HepG2 (cell line): ENCODE results near the gene CLIC1. TPM values are rescaled to one million over a fixed set of nuclear protein-coding genes. Genes with fewer than 3 reads are reported as not detected.

Experiments
- KLF11 ChIP-seq: IDR thresholded peaks from 2 replicates; pipeline ENCODE4 v1.6.1; 2016; ENCODE audit warnings: missing compliant biosample characterization
- KLF9 ChIP-seq: IDR thresholded peaks from 2 replicates; pipeline ENCODE4 v1.6.1; 2016; ENCODE audit warnings: low read depth
- NR1H2 ChIP-seq: sonication (generic); formaldehyde crosslinking; IDR thresholded peaks from 2 replicates; pipeline ENCODE4 v1.8.1; 2022; ENCODE audit warnings: low read depth, missing genetic modification reagents, borderline replicate concordance
- SNRNP70 ChIP-seq: fragments of 200-400 bp; formaldehyde crosslinking; IDR thresholded peaks from 2 replicates; pipeline ENCODE4 v1.6.1; 2017; ENCODE audit warnings: mild to moderate bottlenecking, low read depth, low read length, moderate library complexity
- TBX2 ChIP-seq: sonication (generic); formaldehyde crosslinking; IDR thresholded peaks from 2 replicates; pipeline ENCODE4 v1.5.0; 2020; ENCODE audit warnings: missing genetic modification reagents, mild to moderate bottlenecking, borderline replicate concordance
- ZFAT ChIP-seq: sonication (generic); formaldehyde crosslinking; conservative IDR thresholded peaks from 2 replicates; pipeline ENCODE4 v1.8.1; 2023; ENCODE audit warnings: missing genetic modification reagents, inconsistent platforms
- ZFP36 ChIP-seq: fragments of 150-350 bp; IDR thresholded peaks from 2 replicates; pipeline ENCODE4 v1.6.1; 2018; ENCODE audit warnings: borderline replicate concordance, low read length, low read depth; ENCODE audit not compliant: partially characterized antibody
- ZIK1 ChIP-seq: sonication (generic); formaldehyde crosslinking; IDR thresholded peaks from 2 replicates; pipeline ENCODE4 v1.5.0; 2020; ENCODE audit warnings: mild to moderate bottlenecking, low read depth, missing genetic modification reagents, borderline replicate concordance
- ZNF333 ChIP-seq: sonication (generic); formaldehyde crosslinking; IDR thresholded peaks from 2 replicates; pipeline ENCODE4 v1.4.0; 2020; ENCODE audit warnings: mild to moderate bottlenecking, missing genetic modification reagents, borderline replicate concordance
- ZNF335 ChIP-seq: sonication (generic); formaldehyde crosslinking; IDR thresholded peaks from 2 replicates; pipeline ENCODE4 v1.4.0; 2020; ENCODE audit warnings: missing genetic modification reagents
- ZNF570 ChIP-seq: sonication (generic); formaldehyde crosslinking; IDR thresholded peaks from 2 replicates; pipeline ENCODE4 v1.4.0; 2020; ENCODE audit warnings: mild to moderate bottlenecking, missing genetic modification reagents, borderline replicate concordance
- ZNF737 ChIP-seq: sonication (generic); formaldehyde crosslinking; IDR thresholded peaks from 2 replicates; pipeline ENCODE4 v1.5.0; 2020; ENCODE audit warnings: missing genetic modification reagents, mild to moderate bottlenecking, borderline replicate concordance
- ZNF75D ChIP-seq: sonication (generic); formaldehyde crosslinking; IDR thresholded peaks from 2 replicates; pipeline ENCODE4 v1.8.1; 2023; ENCODE audit warnings: missing genetic modification reagents, mild to moderate bottlenecking, borderline replicate concordance
- ZNF788 ChIP-seq: sonication (generic); formaldehyde crosslinking; IDR thresholded peaks from 2 replicates; pipeline ENCODE4 v1.5.0; 2020; ENCODE audit warnings: mild to moderate bottlenecking, missing genetic modification reagents, borderline replicate concordance
- polyA plus RNA-seq, 8 experiments: library from polyadenylated mRNA; depleted of rRNA in 3 of 8; stranded (reverse) in 7 of 8; unstranded in 1 of 8; fragments of >200 nt; fragmentation: Illumina TruSeq in 4 of 8; extraction: Trizol in 4 of 8; gene quantifications; 2 replicates each; pipeline versions ENCODE4 v1.2.1 to v1.2.3, GENCODE V29; 2011 to 2016; ENCODE audit warnings: low read depth in 4 of 8, missing spikeins in 1 of 8, mixed read lengths in 1 of 8; ENCODE audit not compliant: insufficient read depth in 1 of 8
- total RNA-seq, 5 experiments: library from RNA; depleted of rRNA; stranded (reverse); fragments of >200 nt; fragmentation: Illumina TruSeq; extraction: Trizol; gene quantifications; 2 replicates each; pipeline ENCODE4 v1.2.3, GENCODE V29; 2016; ENCODE audit warnings: low read depth in 1 of 5
- TF ChIP-seq, protein P1 (sequence below): sonication (generic); formaldehyde crosslinking; IDR thresholded peaks from 2 replicates; pipeline ENCODE4 v1.5.1; 2020; ENCODE audit warnings: mild to moderate bottlenecking, missing genetic modification reagents, moderate library complexity
- TF ChIP-seq, protein P2 (sequence below), 2 experiments: sonication (generic) in 1 of 2; formaldehyde crosslinking in 1 of 2; IDR thresholded peaks; 2 replicates each; pipeline versions ENCODE4 v1.6.1 to v1.9.0; 2014 to 2022; ENCODE audit warnings: antibody characterized with exemption in 1 of 2, borderline replicate concordance in 1 of 2, inconsistent platforms in 1 of 2, low read depth in 1 of 2, missing genetic modification reagents in 1 of 2
- TF ChIP-seq, protein P3 (sequence below): IDR thresholded peaks from 2 replicates; pipeline ENCODE4 v1.6.1; 2018; ENCODE audit warnings: missing genetic modification reagents
- TF ChIP-seq, protein P4 (sequence below): IDR thresholded peaks from 2 replicates; pipeline ENCODE4 v1.6.1; 2016; ENCODE audit warnings: mild to moderate bottlenecking

CLIC1 gene
- total and polyA plus RNA-seq, 2 of the 13 experiments (the other 11 are each of a cell fraction or from before 2014, with no cell fraction given): 602 to 891 TPM

DNA sequence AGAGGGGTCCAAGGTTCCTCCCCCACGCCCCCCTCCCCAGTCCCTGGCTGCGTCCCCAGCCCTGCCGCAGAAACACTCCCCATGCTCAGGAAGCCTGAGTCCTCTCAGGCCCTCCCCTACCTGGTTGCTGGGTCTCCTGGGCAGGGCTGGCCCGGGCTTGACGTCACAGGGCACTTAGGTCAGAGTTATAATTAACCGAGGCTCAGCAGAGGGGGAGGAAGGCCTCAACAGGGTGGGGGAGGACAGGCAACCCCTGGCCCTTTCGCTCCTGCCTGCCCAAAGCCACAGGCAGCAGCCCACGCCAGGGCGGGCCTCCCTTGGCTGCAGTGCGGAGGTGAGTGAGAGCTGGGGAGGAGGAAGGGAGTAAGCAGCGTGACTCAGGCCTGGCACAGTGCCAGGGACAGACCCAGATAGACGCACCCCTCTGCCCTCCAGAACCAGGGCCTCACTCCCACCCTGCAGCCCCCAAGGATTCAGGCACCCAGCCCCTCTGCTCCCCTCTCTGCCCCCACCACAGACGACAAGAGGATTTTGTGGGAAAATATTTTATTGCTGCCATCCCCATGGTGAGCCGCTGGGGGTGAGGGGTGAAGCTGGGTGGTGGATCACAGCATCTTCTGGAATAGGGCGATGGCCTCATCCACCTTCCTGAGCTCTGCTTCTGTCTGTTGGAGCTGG, 40.8 kb upstream of the CLIC1 start, which contains the start of gene VWA7 (continued):
- TF ChIP-seq, protein P1, sequence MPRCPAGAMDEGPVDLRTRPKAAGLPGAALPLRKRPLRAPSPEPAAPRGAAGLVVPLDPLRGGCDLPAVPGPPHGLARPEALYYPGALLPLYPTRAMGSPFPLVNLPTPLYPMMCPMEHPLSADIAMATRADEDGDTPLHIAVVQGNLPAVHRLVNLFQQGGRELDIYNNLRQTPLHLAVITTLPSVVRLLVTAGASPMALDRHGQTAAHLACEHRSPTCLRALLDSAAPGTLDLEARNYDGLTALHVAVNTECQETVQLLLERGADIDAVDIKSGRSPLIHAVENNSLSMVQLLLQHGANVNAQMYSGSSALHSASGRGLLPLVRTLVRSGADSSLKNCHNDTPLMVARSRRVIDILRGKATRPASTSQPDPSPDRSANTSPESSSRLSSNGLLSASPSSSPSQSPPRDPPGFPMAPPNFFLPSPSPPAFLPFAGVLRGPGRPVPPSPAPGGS (CRISPR knock-in tag): 0 out of 2 replicates have a peak, but pooled peaks have one; percentile 18
- no peak for TF ChIP-seq ZNF737
- TF ChIP-seq, protein P2, sequence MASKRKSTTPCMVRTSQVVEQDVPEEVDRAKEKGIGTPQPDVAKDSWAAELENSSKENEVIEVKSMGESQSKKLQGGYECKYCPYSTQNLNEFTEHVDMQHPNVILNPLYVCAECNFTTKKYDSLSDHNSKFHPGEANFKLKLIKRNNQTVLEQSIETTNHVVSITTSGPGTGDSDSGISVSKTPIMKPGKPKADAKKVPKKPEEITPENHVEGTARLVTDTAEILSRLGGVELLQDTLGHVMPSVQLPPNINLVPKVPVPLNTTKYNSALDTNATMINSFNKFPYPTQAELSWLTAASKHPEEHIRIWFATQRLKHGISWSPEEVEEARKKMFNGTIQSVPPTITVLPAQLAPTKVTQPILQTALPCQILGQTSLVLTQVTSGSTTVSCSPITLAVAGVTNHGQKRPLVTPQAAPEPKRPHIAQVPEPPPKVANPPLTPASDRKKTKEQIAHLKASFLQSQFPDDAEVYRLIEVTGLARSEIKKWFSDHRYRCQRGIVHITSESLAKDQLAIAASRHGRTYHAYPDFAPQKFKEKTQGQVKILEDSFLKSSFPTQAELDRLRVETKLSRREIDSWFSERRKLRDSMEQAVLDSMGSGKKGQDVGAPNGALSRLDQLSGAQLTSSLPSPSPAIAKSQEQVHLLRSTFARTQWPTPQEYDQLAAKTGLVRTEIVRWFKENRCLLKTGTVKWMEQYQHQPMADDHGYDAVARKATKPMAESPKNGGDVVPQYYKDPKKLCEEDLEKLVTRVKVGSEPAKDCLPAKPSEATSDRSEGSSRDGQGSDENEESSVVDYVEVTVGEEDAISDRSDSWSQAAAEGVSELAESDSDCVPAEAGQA (IDR thresholded peaks at IDR 0.05; ENCODE audit: low read depth): peak; percentile 65; the same call in 1 of the 2 replicates
- TF ChIP-seq, protein P2 (CRISPR knock-in tag; IDR thresholded peaks at IDR 0.05; ENCODE audit: borderline replicate concordance): no peak
- peak; percentile 84 for TF ChIP-seq TBX2 (CRISPR knock-in tag)
- TF ChIP-seq, protein P3, sequence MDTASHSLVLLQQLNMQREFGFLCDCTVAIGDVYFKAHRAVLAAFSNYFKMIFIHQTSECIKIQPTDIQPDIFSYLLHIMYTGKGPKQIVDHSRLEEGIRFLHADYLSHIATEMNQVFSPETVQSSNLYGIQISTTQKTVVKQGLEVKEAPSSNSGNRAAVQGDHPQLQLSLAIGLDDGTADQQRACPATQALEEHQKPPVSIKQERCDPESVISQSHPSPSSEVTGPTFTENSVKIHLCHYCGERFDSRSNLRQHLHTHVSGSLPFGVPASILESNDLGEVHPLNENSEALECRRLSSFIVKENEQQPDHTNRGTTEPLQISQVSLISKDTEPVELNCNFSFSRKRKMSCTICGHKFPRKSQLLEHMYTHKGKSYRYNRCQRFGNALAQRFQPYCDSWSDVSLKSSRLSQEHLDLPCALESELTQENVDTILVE (CRISPR knock-in tag): peak; percentile 50; the same call in 1 of the 2 replicates
- TF ChIP-seq ZNF75D: no peak
- no peak for TF ChIP-seq ZFAT
- no peak for TF ChIP-seq ZNF570 (CRISPR knock-in tag)
- TF ChIP-seq ZNF333 (CRISPR knock-in tag): no peak
- TF ChIP-seq, protein P4, sequence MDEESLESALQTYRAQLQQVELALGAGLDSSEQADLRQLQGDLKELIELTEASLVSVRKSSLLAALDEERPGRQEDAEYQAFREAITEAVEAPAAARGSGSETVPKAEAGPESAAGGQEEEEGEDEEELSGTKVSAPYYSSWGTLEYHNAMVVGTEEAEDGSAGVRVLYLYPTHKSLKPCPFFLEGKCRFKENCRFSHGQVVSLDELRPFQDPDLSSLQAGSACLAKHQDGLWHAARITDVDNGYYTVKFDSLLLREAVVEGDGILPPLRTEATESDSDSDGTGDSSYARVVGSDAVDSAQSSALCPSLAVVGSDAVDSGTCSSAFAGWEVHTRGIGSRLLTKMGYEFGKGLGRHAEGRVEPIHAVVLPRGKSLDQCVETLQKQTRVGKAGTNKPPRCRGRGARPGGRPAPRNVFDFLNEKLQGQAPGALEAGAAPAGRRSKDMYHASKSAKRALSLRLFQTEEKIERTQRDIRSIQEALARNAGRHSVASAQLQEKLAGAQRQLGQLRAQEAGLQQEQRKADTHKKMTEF (CRISPR knock-in tag): peak; percentile 87
- TF ChIP-seq SNRNP70: no peak
- no peak for TF ChIP-seq ZFP36
- peak; percentile 74 for TF ChIP-seq ZNF788
- no peak for TF ChIP-seq NR1H2 (CRISPR knock-in tag)
- TF ChIP-seq ZNF335 (CRISPR knock-in tag): peak; percentile 98
- peak; percentile 55; the same call in 1 of the 2 replicates for TF ChIP-seq KLF9 (CRISPR knock-in tag)
- TF ChIP-seq ZIK1 (CRISPR knock-in tag): no peak
- TF ChIP-seq KLF11 (CRISPR knock-in tag): no peak; the same call in 1 of the 2 replicates
